HEK293T (cell line): ENCODE measurements around the gene KRTAP10-5.
"Not testable (repeated sequence)": the region's sequence is repeated elsewhere in the genome, so short reads cannot be mapped to it uniquely, and the experiment has no call there.

ENCODE experiments used
- CTCF ChIA-PET: fragments of 350-600 bp; formaldehyde crosslinking; extraction: SDS; loops from one replicate; lab custom pipeline; 2021; ENCODE audit warnings: antibody characterized with exemption, inconsistent platforms; lab: Yijun Ruan, JAX
- POLR2A ChIA-PET: fragments of 350-600 bp; formaldehyde crosslinking; extraction: SDS; loops from one replicate; lab custom pipeline; 2020; ENCODE audit warnings: antibody characterized with exemption, inconsistent platforms; lab: Yijun Ruan, JAX
- DNase-seq: peaks from one replicate; pipeline ENCODE4 v3.0.0; 2012; ENCODE audit warnings: mixed read lengths; ENCODE audit errors: extremely low spot score
- ARNT ChIP-seq: fragments of 450-650 bp; IDR thresholded peaks from 2 replicates; pipeline ENCODE4 v1.6.1; 2017; ENCODE audit warnings: mild to moderate bottlenecking
- BHLHE40 ChIP-seq: fragments of 450-650 bp; IDR thresholded peaks from 2 replicates; pipeline ENCODE4 v1.6.1; 2016; ENCODE audit warnings: mild to moderate bottlenecking, moderate library complexity, borderline replicate concordance
- CTBP1 ChIP-seq: fragments of 450-650 bp; IDR thresholded peaks from 2 replicates; pipeline ENCODE4 v1.6.1; 2016; ENCODE audit warnings: borderline replicate concordance
- ELF4 ChIP-seq: fragments of 450-650 bp; IDR thresholded peaks from 2 replicates; pipeline ENCODE4 v1.6.1; 2017; ENCODE audit warnings: antibody characterized with exemption
- FOXA1 ChIP-seq: fragments of 450-650 bp; IDR thresholded peaks from 2 replicates; pipeline ENCODE4 v1.6.1; 2016; ENCODE audit warnings: mild to moderate bottlenecking
- FOXK2 ChIP-seq: fragments of 450-650 bp; IDR thresholded peaks from 2 replicates; pipeline ENCODE4 v1.6.1; 2016; ENCODE audit warnings: mild to moderate bottlenecking
- FOXM1 ChIP-seq: fragments of 450-650 bp; IDR thresholded peaks from 2 replicates; pipeline ENCODE4 v1.6.1; 2017; ENCODE audit warnings: mild to moderate bottlenecking, borderline replicate concordance
- HDGF ChIP-seq: fragments of 450-650 bp; IDR thresholded peaks from 2 replicates; pipeline ENCODE4 v1.6.1; 2017; ENCODE audit warnings: antibody characterized with exemption, borderline replicate concordance
- L3MBTL2 ChIP-seq: fragments of 450-650 bp; conservative IDR thresholded peaks from 2 replicates; pipeline ENCODE4 v1.6.1; 2016; ENCODE audit warnings: mild to moderate bottlenecking
- LEF1 ChIP-seq: fragments of 450-650 bp; IDR thresholded peaks from 2 replicates; pipeline ENCODE4 v1.6.1; 2017; ENCODE audit warnings: mild to moderate bottlenecking, borderline replicate concordance
- NFRKB ChIP-seq: fragments of 450-650 bp; IDR thresholded peaks from 2 replicates; pipeline ENCODE4 v1.6.1; 2016; ENCODE audit warnings: mild to moderate bottlenecking, moderate library complexity
- PKNOX1 ChIP-seq: fragments of 450-650 bp; IDR thresholded peaks from 2 replicates; pipeline ENCODE4 v1.6.1; 2016
- SP1 ChIP-seq: fragments of 450-650 bp; IDR thresholded peaks from 2 replicates; pipeline ENCODE4 v1.6.1; 2017
- SUZ12 ChIP-seq: fragments of 450-650 bp; IDR thresholded peaks from 2 replicates; pipeline ENCODE4 v1.6.1; 2016; ENCODE audit warnings: mild to moderate bottlenecking
- TARDBP ChIP-seq: fragments of 450-650 bp; IDR thresholded peaks from 2 replicates; pipeline ENCODE4 v1.6.1; 2016
- ZNF384 ChIP-seq: fragments of 450-650 bp; IDR thresholded peaks from 2 replicates; pipeline ENCODE4 v1.6.1; 2016

KRTAP10-5 gene

GRCh38 chr21:44580231-44580821 is at the start of gene KRTAP10-5:
TSS of gene KRTAP10-5 (minus strand) at chr21:44580604. CDS start at chr21:44580578, 26 bp downstream.
- DNase-seq, CTCF ChIA-PET, POLR2A ChIA-PET: not testable (repeated sequence)

DNA sequence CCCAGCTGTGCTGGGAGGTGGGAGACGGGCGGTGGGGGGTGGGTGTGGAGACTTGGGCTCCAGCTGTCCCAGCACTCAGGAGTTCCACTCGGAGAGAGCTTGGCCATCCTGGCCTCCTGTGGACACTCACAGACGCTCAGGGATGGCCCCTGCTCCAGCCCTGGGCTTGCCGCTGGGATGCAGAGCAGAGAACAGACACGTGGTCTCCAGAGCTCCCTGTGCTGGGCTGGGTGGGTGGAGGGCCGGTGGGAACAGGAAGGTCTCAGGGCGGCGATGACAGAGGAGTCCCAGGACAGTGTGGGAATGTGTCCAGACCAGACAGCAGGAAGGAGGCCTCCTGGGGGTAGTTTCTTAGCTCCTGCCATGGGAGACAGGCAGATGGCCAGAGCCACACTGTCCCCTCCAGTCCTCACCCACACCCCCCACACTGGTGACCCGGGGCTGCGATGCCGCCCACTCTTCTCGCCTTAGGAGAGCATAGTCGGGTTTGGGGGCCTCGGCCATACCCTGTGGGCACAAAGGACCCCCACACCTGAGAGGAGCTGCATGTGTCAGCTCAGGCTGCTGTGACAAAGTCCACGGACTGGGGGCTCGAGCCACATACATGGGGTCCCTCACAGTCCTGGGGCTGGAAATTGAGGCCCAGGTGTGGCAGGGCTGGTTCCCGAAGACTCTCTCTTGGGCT is 48.4 kb upstream of the KRTAP10-5 start:
- ChIA-PET POLR2A (no interaction called here), CTCF (no interaction called here)
- DNase-seq: no peak
- TF ChIP-seq PKNOX1 (no peak), HDGF (no peak), FOXA1 (no peak), SP1 (no peak), FOXK2 (no peak), L3MBTL2 (no peak), FOXM1 (no peak), SUZ12 (no peak), CTBP1 (no peak)

DNA sequence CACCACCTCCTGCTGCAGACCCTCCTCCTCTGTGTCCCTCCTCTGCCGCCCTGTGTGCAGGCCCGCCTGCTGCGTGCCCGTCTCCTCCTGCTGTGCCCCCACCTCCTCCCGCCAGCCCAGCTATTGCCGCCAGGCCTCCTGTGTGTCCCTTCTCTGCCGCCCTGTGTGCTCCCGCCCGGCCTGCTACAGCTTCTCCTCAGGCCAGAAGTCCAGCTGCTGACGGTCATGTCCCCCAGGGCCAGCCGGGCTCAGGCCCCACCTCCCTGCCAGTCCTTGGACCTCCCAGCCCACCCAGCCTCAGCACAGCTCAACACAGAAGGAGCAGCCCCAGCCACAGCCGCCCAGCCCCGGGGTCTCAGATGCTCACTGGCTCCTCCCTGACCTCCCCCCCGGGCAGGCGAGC is 47.4 kb upstream of the KRTAP10-5 start:
- DNase-seq, CTCF ChIA-PET, POLR2A ChIA-PET: not testable (repeated sequence)

GRCh38 chr21:44627181-44627822 is 46.9 kb upstream of the KRTAP10-5 start:
- POLR2A ChIA-PET, DNase-seq, CTCF ChIA-PET: not testable (repeated sequence)

- POLR2A ChIA-PET: no interaction called here
- CTCF ChIA-PET: no interaction called here
- TF ChIP-seq ZNF384 (no peak), HDGF (no peak), ARNT (no peak), SP1 (no peak), TARDBP (no peak), ELF4 (no peak), L3MBTL2 (no peak), BHLHE40 (no peak), PKNOX1 (no peak), FOXM1 (no peak), SUZ12 (no peak), FOXK2 (no peak), CTBP1 (no peak), FOXA1 (no peak), NFRKB (no peak), LEF1 (no peak)
- no peak for DNase-seq
Observed at GRCh38 chr21:44626673-44627143, 46.3 kb upstream of the KRTAP10-5 start, which contains the start of gene KRTAP10-9. TSS of gene KRTAP10-9 (plus strand) at chr21:44627093. CDS start at chr21:44627172, 79 bp downstream.

- POLR2A ChIA-PET: no interaction called here
Observed at GRCh38 chr21:44626262-44626661, 45.9 kb upstream of the KRTAP10-5 start.

More at GRCh38 chr21:44626262-44626661, 45.9 kb upstream of the KRTAP10-5 start:
- TF ChIP-seq TARDBP (no peak), BHLHE40 (no peak), NFRKB (no peak), FOXK2 (no peak), LEF1 (no peak), PKNOX1 (no peak), ELF4 (no peak), ARNT (no peak)
- CTCF ChIA-PET: no interaction called here
- no peak for DNase-seq
